HUES6 (cell line): Measurements from ENCODE around the gene CAND2.
"Not testable (repeated sequence)": the region's sequence is repeated elsewhere in the genome, so short reads cannot be mapped to it uniquely, and the experiment has no call there.

Experiments used
- H3K27ac ChIP-seq: 2 replicates; pipeline ENCODE4 v1.7.0; 2013; ENCODE audit warnings: low read depth, mild to moderate bottlenecking, low read length, inconsistent platforms
- H3K27me3 ChIP-seq: 2 replicates; pipeline ENCODE4 v1.6.1; 2013; ENCODE audit warnings: low read length; ENCODE audit not compliant: control insufficient read depth, insufficient read depth
- H3K36me3 ChIP-seq: 2 replicates; pipeline ENCODE4 v1.6.1; 2013; ENCODE audit warnings: low read length; ENCODE audit not compliant: control insufficient read depth, insufficient read depth
- H3K4me1 ChIP-seq: 2 replicates; pipeline ENCODE4 v1.6.1; 2013; ENCODE audit warnings: low read length; ENCODE audit not compliant: control insufficient read depth, insufficient read depth
- H3K4me3 ChIP-seq: 2 replicates; pipeline ENCODE4 v1.5.1; 2013; ENCODE audit warnings: low read depth, low read length
- H3K9ac ChIP-seq: one replicate; pipeline ENCODE4 v1.6.1; 2013; ENCODE audit warnings: mild to moderate bottlenecking, low read length
- H3K9me3 ChIP-seq: 2 replicates; pipeline ENCODE4 v1.6.1; 2013; ENCODE audit warnings: low read depth, low read length; ENCODE audit not compliant: control insufficient read depth, insufficient read depth

Gene CAND2

GRCh38 chr3:12868039-12869034 lies 71.9 kb downstream of the CAND2 start:
- Histone ChIP-seq H3K9ac (peak overlapping the region; percentile 51), H3K36me3 (no peaks in the 10 kb centered on the region), H3K27ac (no peak overlapping the region), H3K4me1 (peaks cover 3% of the 10 kb centered on the region; the same call in 1 of the 2 replicates), H3K4me3 (peak overlapping the region; percentile 83), H3K9me3 (peaks cover 9% of the 10 kb centered on the region), H3K27me3 (peaks cover 45% of the 10 kb centered on the region)

GRCh38 chr3:12869035-12869621 lies 72.6 kb downstream of the CAND2 start:
- Histone ChIP-seq H3K9me3 (peaks cover 9% of the 10 kb centered on the region), H3K4me1 (peaks cover 3% of the 10 kb centered on the region; the same call in 1 of the 2 replicates), H3K27ac (no peak overlapping the region), H3K27me3 (peaks cover 47% of the 10 kb centered on the region), H3K36me3 (no peaks in the 10 kb centered on the region), H3K4me3 (peak overlapping the region; percentile 83), H3K9ac (peak overlapping the region; percentile 51)

- no peak overlapping the region for H3K4me3 ChIP-seq
- no peak overlapping the region for H3K9ac ChIP-seq
- no peaks in the 10 kb centered on the region for H3K36me3 ChIP-seq
- H3K9me3 ChIP-seq, result no peaks in the 10 kb centered on the region
- H3K27me3 ChIP-seq, result peaks cover 62% of the 10 kb centered on the region
- H3K4me1 ChIP-seq, result peaks cover 9% of the 10 kb centered on the region; the same call in 1 of the 2 replicates
- H3K27ac ChIP-seq, result no peak overlapping the region
Measured at GRCh38 chr3:12870942-12871341, 74.5 kb downstream of the CAND2 start.

GRCh38 chr3:12871404-12871983 lies 75.0 kb downstream of the CAND2 start:
- no peaks in the 10 kb centered on the region for H3K9me3 ChIP-seq
- H3K4me3 ChIP-seq, result no peak overlapping the region
- peaks cover 63% of the 10 kb centered on the region for H3K27me3 ChIP-seq
- peaks cover 11% of the 10 kb centered on the region; the same call in 1 of the 2 replicates for H3K4me1 ChIP-seq
- H3K9ac ChIP-seq, result no peak overlapping the region
- H3K27ac ChIP-seq, result no peak overlapping the region
- H3K36me3 ChIP-seq, result no peaks in the 10 kb centered on the region

GRCh38 chr3:12875857-12876836 lies 79.7 kb downstream of the CAND2 start:
- H3K9ac ChIP-seq, result peak overlapping the region; percentile 28
- no peaks in the 10 kb centered on the region for H3K36me3 ChIP-seq
- peak overlapping the region; percentile 61 for H3K4me3 ChIP-seq
- peaks cover 8% of the 10 kb centered on the region; the same call in 1 of the 2 replicates for H3K4me1 ChIP-seq
- H3K27me3 ChIP-seq, result peaks cover 47% of the 10 kb centered on the region
- H3K27ac ChIP-seq, result no peak overlapping the region
- no peaks in the 10 kb centered on the region for H3K9me3 ChIP-seq

GRCh38 chr3:12877040-12877439 lies 80.6 kb downstream of the CAND2 start:
- Histone ChIP-seq H3K9me3 (no peaks in the 10 kb centered on the region), H3K36me3 (no peaks in the 10 kb centered on the region), H3K9ac (no peak overlapping the region), H3K27ac (no peak overlapping the region), H3K4me1 (peaks cover 8% of the 10 kb centered on the region; the same call in 1 of the 2 replicates), H3K4me3 (no peak overlapping the region), H3K27me3 (peaks cover 40% of the 10 kb centered on the region)

- H3K4me1 ChIP-seq, result peaks cover 8% of the 10 kb centered on the region; the same call in 1 of the 2 replicates
- H3K4me3 ChIP-seq, result no peak overlapping the region
- H3K27ac ChIP-seq, result no peak overlapping the region
- no peaks in the 10 kb centered on the region for H3K9me3 ChIP-seq
- H3K36me3 ChIP-seq, result no peaks in the 10 kb centered on the region
- no peak overlapping the region for H3K9ac ChIP-seq
- peaks cover 30% of the 10 kb centered on the region for H3K27me3 ChIP-seq
Measured at GRCh38 chr3:12878141-12878574, 81.7 kb downstream of the CAND2 start.

GRCh38 chr3:12878758-12879157 lies 82.3 kb downstream of the CAND2 start:
- H3K27ac ChIP-seq, H3K36me3 ChIP-seq, H3K9me3 ChIP-seq, H3K4me1 ChIP-seq, H3K9ac ChIP-seq, H3K4me3 ChIP-seq: not testable (repeated sequence)
- peaks cover 27% of the 10 kb centered on the region for H3K27me3 ChIP-seq

- H3K27me3 ChIP-seq, result peaks cover 23% of the 10 kb centered on the region
- H3K4me3 ChIP-seq, result no peak overlapping the region
- H3K27ac ChIP-seq, result no peak overlapping the region
- H3K4me1 ChIP-seq, result peaks cover 8% of the 10 kb centered on the region; the same call in 1 of the 2 replicates
- H3K36me3 ChIP-seq, result no peaks in the 10 kb centered on the region
- no peaks in the 10 kb centered on the region for H3K9me3 ChIP-seq
- H3K9ac ChIP-seq, result no peak overlapping the region
Measured at GRCh38 chr3:12879191-12879815, 82.8 kb downstream of the CAND2 start.

- H3K27me3 ChIP-seq, result peaks cover 16% of the 10 kb centered on the region
- not testable (repeated sequence) for H3K27ac ChIP-seq, H3K4me3 ChIP-seq, H3K9ac ChIP-seq, H3K9me3 ChIP-seq, H3K36me3 ChIP-seq, H3K4me1 ChIP-seq
Measured at GRCh38 chr3:12881858-12882257, 85.4 kb downstream of the CAND2 start.
